GM12875 (cell line): ENCODE data around the gene RNF224.

Experiments
- H3K4me3 ChIP-seq: one replicate; pipeline ENCODE4 v1.5.1; 2011; ENCODE audit warnings: low read depth, low read length, control low read depth
- TF ChIP-seq, protein P1 (sequence below): IDR thresholded peaks from 2 replicates; pipeline ENCODE4 v1.5.1; 2011; ENCODE audit warnings: low read depth, mild to moderate bottlenecking, control low read depth, inconsistent platforms, low read length, moderate library complexity, borderline replicate concordance; ENCODE audit not compliant: insufficient read depth

Gene RNF224

GRCh38 chr9:137192859-137193258, 34.4 kb upstream of the RNF224 start:
- TF ChIP-seq, protein P1, sequence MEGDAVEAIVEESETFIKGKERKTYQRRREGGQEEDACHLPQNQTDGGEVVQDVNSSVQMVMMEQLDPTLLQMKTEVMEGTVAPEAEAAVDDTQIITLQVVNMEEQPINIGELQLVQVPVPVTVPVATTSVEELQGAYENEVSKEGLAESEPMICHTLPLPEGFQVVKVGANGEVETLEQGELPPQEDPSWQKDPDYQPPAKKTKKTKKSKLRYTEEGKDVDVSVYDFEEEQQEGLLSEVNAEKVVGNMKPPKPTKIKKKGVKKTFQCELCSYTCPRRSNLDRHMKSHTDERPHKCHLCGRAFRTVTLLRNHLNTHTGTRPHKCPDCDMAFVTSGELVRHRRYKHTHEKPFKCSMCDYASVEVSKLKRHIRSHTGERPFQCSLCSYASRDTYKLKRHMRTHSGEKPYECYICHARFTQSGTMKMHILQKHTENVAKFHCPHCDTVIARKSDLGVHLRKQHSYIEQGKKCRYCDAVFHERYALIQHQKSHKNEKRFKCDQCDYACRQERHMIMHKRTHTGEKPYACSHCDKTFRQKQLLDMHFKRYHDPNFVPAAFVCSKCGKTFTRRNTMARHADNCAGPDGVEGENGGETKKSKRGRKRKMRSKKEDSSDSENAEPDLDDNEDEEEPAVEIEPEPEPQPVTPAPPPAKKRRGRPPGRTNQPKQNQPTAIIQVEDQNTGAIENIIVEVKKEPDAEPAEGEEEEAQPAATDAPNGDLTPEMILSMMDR, result no peak
- H3K4me3 ChIP-seq, result no peak overlapping the region

DNA sequence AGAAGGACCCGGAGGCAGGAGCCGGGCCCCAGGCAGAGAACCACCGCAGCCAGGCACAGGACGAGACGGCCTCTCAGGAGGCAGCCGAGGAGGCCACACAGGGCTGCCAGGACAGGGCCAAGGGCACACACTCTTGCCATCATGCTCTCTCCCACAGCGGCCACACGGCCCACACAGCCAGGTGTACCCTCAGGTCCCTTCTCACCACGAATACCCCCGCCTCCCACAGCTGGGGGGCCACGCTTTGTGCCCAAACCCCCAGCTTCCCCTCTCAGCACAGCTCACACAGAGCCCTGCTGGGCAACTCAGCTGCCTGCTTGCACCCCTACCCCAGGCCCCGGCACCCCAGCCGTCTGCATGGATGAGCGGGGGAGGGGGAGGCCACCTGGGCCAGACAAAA, 33.5 kb upstream of the RNF224 start:
- TF ChIP-seq, protein P1, result no peak
- no peak overlapping the region for H3K4me3 ChIP-seq

- TF ChIP-seq, protein P1, result no peak
- H3K4me3 ChIP-seq, result no peak overlapping the region
Observed at GRCh38 chr9:137194388-137194787, 32.9 kb upstream of the RNF224 start.

DNA sequence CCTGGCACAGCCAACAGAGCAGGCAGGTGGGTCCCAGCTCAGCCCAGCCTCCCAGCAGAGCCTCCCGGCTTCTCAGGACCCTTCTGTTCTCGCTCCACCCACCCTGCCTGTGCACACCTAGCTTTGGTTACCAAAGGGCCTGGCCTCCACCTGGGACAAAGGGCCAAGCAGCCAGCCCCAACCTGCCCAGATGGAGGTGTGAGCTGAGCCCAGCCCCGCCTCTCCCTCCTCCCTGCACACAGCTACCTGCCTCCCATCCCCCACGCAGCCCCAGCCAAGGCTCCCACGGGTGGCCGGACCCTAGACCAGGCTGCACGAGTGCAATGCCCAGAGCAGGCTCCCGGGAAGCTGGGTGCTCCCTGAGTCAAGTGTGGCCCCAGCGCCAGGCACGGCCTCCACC, 32.4 kb upstream of the RNF224 start:
- H3K4me3 ChIP-seq, result no peak overlapping the region
- TF ChIP-seq, protein P1, result no peak

DNA sequence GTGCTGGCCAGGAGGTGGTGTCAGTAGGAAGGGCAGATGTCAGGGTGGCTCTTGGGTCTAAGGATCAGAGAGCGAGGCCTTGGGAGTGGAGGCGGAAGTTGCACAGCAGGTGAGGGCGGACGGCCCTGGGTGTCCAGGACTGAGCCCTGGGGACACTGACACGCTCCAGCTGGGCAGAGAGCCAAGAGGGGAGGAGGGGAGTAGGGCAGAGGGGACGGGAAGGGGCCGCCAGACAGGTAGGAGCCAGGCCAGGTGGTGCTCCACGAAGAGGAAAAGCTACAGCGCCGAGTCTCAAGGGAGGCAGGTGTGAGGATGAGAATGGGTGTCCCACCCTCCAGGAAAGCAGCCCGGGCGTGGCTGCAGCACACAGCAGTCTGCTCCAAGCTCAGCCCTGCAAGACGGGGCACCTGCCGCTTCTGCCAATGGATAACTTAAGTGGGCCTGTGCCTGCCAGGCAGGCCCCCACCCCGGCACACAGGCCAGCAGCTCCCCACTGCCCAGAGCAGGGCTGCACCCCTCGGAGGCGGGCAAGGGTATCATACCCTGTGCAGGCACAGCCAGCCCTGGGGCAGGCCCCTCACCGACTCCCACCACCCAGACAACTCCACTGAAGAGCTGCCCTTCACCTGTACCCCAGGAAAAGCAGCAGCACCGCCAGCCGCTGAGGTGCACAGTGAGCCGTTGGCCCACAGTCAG, 31.6 kb upstream of the RNF224 start:
- no peak overlapping the region for H3K4me3 ChIP-seq

DNA sequence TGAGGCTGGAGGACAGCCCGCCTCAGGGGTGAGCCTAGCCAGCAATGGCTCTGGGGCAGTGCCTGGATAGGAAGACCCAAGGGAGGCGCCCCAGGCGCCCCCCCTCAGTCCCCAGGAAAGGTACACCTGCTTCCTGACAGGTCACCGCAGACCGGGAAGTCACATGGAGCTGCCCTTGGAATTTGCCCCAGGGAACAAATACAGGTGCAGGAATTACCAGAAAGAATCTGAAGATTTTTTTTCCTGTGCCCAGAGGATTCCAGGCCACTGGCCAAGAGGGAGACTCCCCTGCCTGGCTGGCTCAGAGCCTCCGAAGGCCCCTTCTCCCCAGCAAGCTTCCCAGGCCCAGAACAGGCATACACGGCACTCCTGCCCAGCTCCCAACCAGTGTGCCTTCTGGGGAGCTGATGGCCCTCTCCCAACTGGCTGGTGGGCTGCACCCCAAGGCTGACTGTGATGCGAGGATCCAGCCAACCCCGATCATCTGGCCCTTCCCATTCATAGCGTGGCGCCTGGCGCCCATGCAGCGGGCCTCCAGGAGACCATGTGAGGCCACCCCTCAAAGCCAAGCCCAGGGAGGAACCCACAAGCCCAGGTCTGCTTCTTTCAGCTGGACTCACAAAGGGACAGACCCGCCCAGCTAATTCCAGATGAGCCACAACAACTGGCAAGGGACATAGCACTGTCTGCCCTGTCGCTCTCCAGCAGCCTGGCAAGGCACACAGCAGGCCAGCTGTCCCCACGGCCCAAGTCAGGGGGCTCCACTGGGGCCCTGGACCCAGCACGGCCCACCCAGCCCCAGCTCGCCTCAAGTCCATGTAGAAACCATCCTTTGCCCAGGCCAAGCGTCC, 29.0 kb upstream of the RNF224 start:
- no peak overlapping the region for H3K4me3 ChIP-seq
- TF ChIP-seq, protein P1, result no peak

More for the DNA sequence above, 31.6 kb upstream of the RNF224 start:
- TF ChIP-seq, protein P1, result no peak
